ENCODE data around the gene DYNC1LI2. TPM values are rescaled to one million over a fixed set of nuclear protein-coding genes. Genes with fewer than 3 reads are reported as not detected.

DYNC1LI2 gene
- polyA plus RNA-seq, 3 donors: 96.3 to 104 (median 97.4) TPM

DNA sequence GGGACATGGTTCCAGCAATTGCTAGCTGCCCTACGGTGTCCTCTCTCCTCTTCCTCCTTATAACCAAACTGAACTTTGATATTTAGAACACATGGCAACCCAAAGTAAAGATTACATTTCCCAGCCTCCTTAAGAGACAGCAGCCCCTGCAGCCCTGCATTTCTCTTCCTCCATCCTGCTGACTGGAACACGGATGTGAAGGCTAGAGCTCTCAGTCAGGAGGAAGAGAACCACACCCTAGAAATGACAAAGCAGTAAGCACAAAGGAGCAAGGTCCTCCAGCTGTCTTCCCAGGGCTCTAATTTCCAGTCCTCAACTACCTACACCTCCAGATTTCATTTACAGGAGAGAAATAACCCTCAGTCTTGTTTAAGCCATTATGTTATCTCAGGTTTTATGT lies 10.9 kb downstream of the DYNC1LI2 start:
- DNase-seq (ENCODE audit: low read depth in 3 of 3, low spot score in 2 of 3): no peak

DNA sequence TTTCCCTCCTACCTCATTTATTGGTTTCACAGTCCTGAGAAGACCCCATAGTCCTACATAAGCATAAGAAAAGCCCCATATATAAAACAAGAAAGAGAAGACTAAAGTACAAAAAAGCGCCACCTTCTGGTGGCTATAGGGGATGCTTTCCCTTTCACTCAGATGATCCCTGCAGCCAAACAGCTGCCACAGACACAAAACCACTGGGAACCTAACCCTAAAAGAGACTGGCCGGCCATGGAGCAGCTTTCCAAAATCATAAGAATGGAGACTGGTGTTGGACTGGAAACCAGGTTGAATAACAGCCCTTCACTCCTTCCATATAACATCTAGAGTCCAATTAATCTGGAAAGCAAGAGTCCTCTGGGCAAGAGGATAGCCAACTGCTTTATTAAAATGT lies 11.4 kb downstream of the DYNC1LI2 start:
- DNase-seq (ENCODE audit: low read depth in 3 of 3, low spot score in 2 of 3): no peak

DNA sequence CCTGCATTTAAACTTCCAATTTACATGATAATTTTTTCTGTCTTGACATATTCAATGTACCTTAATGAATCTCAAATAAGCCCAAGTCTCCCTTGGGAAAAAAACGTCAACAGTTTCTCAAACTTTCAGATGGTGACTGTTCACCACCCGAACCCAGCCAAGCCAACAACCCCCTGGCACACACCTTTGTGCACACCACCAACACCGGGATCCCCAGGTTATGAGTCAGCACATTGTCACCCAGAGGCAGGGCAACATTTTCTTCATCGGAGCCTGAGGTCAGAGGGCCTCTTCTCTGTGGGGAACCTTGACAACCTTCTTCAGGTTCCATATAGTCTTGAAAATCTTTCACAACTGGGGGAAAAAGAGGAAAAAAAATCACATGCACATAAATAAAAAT lies 15.5 kb downstream of the DYNC1LI2 start:
- no peak for DNase-seq (ENCODE audit: low read depth in 3 of 3, low spot score in 2 of 3)

DNA sequence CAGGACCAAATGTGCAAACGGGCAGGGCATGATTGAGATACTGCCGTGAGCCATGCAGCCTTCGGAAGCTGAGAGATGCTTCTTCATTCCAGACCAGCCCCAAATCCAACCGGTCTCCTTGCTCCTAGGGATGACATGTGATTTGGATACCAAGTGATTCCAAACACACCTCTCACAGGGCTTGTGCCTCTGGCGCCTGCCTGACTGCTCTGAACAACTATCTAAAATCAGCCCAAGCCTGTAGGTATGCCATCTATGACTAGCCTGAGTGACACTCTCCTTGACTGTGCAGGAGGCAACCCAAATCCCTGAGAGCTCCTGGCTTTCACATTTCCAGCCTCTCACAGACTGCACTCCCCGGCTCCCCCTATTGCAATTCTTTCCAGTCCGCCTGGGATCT lies 20.3 kb downstream of the DYNC1LI2 start:
- no peak for DNase-seq (ENCODE audit: low read depth in 3 of 3, low spot score in 2 of 3)

DNA sequence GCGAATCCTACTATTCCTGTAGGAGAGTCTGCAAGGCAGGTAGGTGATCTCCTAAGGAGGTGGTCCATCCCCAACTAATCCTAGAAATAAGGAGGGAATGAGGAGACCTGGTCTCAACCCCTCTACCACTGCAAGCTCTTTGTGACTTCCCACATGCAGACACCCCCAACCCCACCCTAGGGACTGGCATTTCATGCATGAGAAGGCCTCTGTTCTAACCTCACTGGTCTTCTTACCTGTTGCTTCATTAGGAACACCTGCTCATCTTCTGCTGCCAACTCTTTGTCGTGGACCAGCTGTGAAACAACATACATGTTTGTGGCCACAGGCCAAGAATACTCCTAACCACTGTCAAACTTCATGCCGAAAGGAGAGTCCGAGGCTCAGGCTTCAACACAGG lies 22.6 kb downstream of the DYNC1LI2 start:
- DNase-seq (ENCODE audit: low read depth in 3 of 3, low spot score in 2 of 3): no peak

DNA sequence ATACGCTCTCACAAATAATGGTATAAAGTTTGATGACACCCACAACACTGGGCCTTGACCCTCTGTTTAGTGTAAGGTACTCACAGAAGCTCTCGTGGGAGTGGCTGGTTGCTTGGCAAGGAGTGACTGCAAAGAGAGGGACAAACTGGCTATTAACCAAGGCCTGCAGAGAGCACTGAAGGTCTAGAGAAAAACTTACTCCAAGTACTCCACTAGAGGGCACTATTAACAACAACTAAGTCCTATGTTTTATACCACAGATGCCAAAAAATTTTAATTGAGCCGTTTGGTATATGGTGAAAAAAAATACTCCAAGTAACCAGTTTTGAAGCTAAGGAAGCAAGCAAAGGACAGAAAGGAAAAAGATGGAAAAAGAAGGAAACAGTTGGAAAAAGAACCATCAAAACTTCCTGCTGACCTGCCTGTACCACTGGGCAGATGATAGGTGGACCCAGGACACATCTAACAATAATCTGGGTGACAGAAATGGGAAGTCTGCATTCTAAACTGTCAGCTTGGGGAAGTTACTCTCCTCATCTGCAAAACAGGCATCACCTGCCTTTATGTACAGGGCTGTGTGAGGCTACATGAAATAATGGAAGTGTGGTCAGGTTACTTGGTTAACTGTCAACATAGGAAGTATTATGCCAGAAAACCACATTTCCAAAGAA lies 23.2 kb downstream of the DYNC1LI2 start:
- DNase-seq (ENCODE audit: low read depth in 3 of 3, low spot score in 2 of 3): no peak

DNA sequence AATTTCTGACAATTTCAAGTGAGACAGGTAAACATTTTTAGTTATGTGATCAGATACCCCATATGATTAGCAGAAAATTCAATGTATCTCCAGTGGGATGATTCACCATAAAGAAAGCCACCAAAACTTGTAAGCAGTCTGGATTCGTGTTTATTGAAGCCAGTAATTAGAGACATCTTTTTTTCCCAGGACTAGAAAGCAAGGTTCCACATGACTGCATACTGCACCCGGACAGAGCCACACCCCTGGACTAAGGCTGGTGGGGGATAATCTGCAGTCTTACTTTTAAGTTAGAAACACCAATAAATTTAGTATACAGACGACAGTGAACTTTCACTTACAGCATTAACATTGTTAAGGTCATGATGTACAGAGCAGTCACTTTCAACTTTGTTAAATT lies 30.6 kb downstream of the DYNC1LI2 start:
- DNase-seq (ENCODE audit: low read depth in 3 of 3, low spot score in 2 of 3): no peak

DNA sequence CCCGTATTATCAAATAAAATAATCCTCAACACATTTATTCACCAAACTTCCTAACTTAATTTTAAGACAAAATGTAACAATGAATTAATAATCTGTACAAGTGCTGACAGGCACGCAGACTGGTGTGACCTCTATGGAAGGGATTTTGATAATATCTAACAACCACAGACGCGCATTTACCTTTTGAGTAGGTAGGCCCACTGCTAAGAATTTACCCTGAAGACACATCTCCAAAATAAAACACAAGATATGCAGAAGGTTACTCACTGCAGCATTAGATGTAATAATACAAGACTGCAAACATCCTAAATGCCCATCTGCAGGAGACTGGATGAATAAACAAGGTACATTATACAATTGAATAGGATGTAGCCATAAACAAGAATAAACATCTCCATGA lies 32.2 kb downstream of the DYNC1LI2 start:
- no peak for DNase-seq (ENCODE audit: low read depth in 3 of 3, low spot score in 2 of 3)

DNA sequence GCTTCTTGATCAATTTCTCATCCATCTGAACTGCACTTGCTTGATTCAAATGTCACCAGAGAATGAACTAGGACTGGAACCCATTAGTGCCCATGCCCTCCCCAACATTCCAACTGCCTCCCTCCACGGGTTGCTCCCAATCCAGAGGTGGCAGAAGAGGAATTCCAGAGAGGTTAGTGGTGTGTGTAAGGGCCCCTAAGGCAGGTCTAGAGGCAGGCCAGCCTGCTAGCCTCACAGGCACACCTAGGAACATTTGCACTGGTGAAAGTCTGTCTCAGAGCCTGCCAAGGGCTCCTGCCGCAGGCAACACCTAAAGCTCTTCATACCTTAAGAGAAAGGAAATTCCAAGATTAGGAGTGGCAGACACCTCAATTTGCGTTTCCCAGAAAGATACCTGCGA lies 33.6 kb downstream of the DYNC1LI2 start:
- DNase-seq (ENCODE audit: low read depth in 3 of 3, low spot score in 2 of 3): no peak

DNA sequence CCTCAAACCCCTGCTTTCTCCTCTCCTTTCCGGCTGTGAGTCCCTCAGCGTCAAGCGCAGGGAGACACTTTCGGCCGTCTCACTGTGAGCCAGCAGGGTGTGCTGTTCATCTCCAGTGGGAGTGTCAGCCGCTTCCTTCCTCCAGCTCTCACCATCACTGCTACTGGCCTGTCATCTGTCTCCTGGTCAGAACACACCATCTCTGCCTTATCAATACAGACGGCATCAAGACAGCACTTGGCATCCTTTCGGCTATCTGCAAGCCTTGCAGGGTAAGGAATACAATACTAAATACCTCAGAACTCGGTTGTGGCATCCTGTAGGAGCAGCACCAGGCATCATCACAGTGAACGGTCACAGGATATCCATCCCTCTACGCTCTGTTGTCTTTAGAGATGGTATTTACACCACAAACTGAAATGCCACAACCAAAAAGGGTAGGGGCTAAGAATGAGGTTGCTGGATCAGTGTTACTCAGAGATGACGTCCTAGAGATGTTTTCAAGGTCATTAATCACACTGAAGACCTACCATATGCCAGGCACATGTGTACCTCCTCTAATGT lies 34.2 kb downstream of the DYNC1LI2 start:
- no peak for DNase-seq (ENCODE audit: low read depth in 3 of 3, low spot score in 2 of 3)

DNA sequence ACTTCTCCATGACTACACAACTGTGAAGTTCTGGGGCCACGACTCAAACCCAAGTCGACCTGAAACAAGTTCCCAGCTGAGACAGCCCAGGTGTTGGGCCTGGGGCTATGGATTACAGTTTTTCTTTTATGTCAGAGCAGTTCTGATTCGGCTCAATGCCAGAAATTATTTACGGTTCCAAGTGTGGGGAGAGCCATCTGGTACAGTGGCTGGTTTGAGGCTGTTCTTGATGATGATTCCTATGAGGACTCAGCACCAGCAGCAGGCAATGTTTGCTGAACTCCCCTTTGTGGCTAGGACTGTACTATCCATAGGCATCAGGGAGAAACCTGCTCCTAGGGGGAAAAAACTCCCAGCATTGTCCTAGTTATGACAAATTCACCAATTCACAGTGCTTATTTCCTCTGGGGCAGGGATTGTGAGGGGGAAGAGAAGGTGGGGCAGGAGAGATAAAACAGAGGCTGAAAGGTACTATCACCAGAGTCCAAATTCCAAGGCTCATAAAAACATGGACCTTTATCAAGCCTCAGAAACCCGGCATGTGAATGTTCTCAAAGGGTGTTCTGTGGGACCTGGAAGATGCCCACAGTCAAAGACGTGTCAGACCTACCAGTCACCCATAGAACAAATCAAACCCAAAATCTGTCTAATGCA lies 36.6 kb downstream of the DYNC1LI2 start:
- no peak for DNase-seq (ENCODE audit: low read depth in 3 of 3, low spot score in 2 of 3)

DNA sequence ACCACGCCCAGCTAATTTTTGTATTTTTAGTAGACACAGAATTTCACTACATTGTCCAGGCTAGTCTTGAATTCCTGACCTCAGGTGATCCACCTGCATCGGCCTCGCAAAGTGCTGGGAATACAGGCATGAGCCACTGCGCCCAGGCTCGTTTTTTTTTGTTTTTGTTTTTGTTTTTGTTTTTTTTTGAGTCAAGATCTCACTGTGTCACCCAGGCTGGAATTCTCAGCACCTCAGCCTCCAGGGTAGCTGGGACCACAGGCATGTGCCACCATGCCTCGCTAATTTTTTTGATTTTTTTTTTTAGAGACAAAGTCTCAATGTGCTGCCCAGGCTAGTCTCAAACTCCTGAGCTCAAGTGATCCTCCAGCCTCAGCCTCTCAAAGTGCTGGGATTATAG lies 37.3 kb downstream of the DYNC1LI2 start:
- no peak for DNase-seq (ENCODE audit: low read depth in 3 of 3, low spot score in 2 of 3)

DNA sequence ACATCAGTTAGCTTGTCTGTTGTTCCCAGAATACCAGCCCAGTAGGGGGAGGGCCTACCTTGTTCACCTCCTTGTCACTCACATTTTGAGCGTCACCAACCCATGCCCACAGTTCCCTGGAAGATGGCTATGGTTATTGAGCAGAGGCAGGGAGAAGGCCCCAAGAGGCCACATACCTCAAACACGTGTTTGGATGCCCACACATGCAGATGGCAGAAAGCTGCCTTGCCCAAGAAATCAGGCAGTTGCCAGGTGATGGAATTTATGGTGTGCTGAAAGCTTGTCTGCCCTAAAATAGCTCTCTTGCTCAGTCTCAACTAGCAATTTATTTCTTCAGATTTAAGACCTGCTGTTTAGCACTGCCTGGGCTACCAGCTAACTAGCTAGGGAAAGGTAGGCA lies 38.3 kb downstream of the DYNC1LI2 start:
- DNase-seq (ENCODE audit: low read depth in 3 of 3, low spot score in 2 of 3): no peak

DNA sequence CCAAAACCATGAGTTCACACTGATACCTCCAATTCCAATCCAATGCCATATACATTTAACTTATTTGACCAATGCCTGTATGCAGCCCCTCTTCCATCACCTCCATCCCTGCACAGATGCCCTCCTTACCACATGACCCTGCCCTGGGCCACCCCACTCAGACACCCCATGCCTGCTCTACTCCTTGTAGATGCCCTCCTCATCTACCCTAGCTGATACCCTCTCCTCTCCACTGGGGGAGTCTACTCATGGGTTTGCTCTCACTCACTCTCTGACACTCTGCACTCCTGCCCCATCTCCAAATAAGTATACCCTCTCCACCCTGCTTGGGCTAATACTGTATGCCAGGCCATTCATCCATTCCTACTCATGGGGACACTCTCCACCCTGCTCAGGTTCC lies 38.9 kb downstream of the DYNC1LI2 start:
- DNase-seq (ENCODE audit: low read depth in 3 of 3, low spot score in 2 of 3): no peak

DNA sequence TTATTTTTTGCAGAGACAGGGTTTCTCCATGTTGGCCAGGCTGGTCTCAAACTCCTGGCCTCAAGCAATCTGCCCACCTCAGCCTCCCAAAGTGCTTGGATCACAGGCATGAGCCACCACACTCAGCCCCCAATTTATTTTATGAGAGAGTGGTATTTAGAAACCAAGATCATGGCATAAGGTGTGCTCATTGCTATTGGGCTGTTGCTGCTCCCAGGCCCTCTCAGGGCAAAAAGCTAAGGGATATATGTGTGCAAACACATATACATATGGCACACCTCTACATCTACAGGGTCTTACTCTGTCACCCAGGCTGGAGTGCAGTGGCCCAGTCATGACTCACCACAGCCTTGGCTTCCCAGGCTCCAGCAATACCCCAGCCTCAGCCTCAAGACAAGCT lies 39.8 kb downstream of the DYNC1LI2 start:
- DNase-seq (ENCODE audit: low read depth in 3 of 3, low spot score in 2 of 3): no peak

DNA sequence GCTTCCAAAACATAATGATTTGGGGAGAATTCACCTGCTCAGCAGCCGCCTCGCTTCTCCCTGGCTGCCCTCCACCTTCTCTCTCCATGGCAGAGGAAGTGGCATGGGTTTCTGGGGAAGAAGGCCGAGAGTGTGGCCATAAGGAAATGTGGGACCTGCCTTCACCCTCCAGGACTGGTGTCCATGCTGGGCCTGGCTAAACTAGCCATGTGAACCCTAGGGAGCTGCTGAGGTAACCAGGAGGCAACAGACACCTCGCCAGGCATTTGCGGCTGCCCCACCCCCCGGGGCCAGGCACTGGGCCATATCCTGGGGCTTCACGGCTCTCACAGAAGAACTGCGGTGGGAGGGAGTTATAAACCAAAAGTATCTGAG lies 44.9 kb downstream of the DYNC1LI2 start:
- no peak for DNase-seq (ENCODE audit: low read depth in 3 of 3, low spot score in 2 of 3)

DNA sequence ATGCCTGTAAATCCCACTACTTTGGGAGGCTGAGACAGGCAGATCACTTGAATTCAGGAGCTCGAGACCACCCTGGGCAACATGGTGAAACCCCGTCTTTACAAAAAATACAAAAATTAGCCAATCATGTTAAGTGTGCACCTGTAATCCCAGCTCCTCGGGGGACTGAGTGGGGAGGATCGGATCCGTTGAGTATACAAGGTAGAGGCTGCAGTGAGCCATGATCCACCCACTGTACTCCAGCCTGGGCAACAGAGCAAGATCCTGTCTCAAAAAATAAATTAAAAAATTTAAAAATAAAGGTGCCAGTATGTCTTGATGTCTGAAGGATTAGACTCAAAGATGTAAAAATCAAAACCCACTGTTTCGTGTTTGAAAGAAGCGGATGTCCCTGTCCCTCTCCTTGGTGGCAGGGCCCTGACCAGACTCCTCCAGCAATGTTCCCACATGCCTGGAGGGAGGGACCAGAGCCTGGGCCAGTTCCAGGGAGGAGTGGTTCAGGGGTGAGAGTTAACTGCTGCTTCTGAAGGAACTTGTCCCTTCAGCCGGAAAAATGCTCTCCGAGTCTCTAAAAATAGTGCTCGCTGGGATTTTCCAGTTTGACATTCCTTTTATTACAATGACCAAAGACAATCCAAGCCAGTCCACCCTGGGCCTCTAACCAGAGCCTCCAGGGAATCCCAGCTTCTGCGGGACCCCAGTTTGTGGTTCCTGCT lies 45.5 kb downstream of the DYNC1LI2 start:
- no peak for DNase-seq (ENCODE audit: low read depth in 3 of 3, low spot score in 2 of 3)

DNA sequence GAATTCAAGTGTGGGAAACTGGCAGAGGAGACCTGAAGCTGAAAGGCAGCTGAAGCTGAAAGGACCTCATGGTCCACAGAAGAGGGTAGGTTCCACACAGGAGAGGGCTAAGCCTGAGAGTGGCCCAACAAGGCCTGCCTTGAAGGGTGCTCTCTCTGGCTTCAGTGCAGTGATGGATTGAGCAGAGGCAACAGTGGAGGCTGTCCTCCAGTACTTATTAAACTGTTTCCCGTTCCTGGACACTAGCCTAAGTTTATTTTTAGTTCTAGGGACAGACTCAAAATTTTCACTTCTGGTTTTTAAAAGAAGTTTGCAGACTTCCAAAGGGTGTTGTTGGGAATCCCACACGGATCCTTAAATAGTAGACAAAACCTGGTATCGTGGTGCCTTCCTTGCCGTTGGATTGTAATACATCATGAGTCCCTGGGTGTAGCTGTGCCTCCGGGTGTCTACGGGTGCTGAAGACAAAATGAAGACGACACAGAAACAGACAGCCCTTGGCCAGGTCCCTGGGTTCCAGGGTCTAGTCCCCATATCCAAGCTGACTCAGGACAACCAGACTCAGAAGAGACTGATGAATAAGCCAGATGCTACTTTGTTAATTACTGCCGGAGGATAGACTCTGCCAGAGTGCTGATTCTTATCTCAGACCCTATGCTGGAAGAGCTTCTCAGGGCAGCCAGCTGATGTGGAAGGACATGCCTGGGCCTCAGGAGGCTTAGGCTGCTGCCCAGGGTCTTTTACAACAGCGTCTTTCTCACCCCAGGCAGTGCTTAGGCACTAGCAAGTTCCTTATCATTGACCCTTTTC lies 47.8 kb downstream of the DYNC1LI2 start:
- DNase-seq (ENCODE audit: low read depth in 3 of 3, low spot score in 2 of 3): no peak

DNA sequence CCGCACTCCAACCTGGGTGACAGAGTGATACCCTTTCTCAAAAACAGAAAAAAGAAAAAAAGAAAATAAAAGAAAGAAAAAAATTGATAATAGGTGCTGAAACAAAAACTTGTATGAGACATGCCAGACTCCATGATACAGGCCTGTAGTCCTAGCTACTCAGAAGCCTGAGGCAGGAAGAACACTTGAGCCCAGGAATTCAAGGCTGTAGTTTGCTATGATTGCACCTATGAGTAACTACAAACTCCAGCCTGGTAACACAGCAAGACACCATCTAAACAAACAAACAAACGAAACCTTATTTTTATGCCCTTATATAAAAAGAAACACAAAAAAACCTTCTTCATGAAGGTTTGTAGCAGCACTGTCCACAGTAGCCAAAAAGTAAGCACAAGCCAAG lies 49.9 kb downstream of the DYNC1LI2 start:
- DNase-seq (ENCODE audit: low read depth in 3 of 3, low spot score in 2 of 3): no peak

DNA sequence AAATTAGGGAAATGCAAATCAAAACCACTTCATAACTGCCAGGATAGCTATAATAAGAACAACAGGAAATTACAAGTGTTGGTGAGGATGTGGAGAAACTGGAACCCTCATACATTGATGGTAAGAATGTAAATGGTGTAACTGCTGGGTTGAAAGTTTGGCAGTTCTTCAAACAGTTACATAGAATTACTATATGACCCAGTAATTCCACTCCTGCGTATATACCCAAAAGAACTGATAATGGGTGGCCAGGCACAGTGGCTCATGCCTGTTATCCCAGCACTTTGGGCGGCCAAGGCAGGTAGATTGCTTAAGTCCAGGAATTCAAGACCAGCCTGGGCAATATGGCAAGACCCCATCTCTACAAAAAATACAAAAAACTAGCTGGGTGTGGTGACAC lies 50.4 kb downstream of the DYNC1LI2 start:
- DNase-seq (ENCODE audit: low read depth in 3 of 3, low spot score in 2 of 3): no peak

DNA sequence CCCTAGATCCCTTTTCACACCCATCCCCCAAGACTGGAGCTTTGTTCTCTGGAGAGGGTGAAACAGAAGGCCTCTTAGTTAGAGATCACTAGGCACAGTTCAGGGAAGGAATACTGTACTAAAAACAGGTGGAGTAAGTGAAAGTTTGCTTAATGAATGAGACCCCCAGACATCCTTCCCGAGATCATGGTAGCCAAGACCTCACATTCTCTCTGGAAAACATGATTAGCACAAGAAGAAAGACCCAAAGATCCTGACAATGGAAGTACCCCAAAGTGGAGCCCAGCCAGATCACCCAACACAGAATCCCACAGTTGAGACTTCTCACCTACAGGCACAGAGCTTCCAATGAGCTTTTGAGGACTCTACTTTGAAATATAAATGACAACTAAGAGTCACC lies 51.5 kb downstream of the DYNC1LI2 start:
- DNase-seq (ENCODE audit: low read depth in 3 of 3, low spot score in 2 of 3): no peak

Measured in right renal cortex interstitium (tissue), 3 donors.